ENCODE data around the gene TMEM255B. TPM values are rescaled to one million over a fixed set of nuclear protein-coding genes. Genes with fewer than 3 reads are reported as not detected.
"Not testable (repeated sequence)": the region's sequence is repeated elsewhere in the genome, so short reads cannot be mapped to it uniquely, and the experiment has no call there.

The TMEM255B gene
- total RNA-seq, 1 donor from 2014 or later: 0.26 TPM

- H3K27me3 ChIP-seq: no peaks in the 10 kb centered on the region
- peaks cover 2% of the 10 kb centered on the region for H3K9me3 Mint-ChIP-seq
- no peak overlapping the region for H3K9ac ChIP-seq
- H3K4me3 ChIP-seq: no peak overlapping the region
- H3K36me3 Mint-ChIP-seq: no peaks in the 10 kb centered on the region
- no peak overlapping the region for H2AFZ ChIP-seq (replicated peaks)
- H3K9me3 ChIP-seq (ENCODE audit: low read depth): no peaks in the 10 kb centered on the region
- no peak overlapping the region for H3K4me3 Mint-ChIP-seq
- no peak overlapping the region for H3K27ac ChIP-seq
- no peak for TF ChIP-seq CTCF (IDR thresholded peaks at IDR 0.05)
- TF ChIP-seq EZH2phosphoT487 (IDR thresholded peaks at IDR 0.05): no peak
- TF ChIP-seq EZH2 (IDR thresholded peaks at IDR 0.05): no peak
- no peaks in the 10 kb centered on the region for H3K79me2 ChIP-seq (ENCODE audit: low read depth)
- no peaks in the 10 kb centered on the region for H4K20me1 ChIP-seq (ENCODE audit: low read depth)
- H3K27ac Mint-ChIP-seq: no peak overlapping the region
- no peak overlapping the region for H3K4me2 ChIP-seq
- no peaks in the 10 kb centered on the region for H3K4me1 ChIP-seq
- no peaks in the 10 kb centered on the region for H3K4me1 Mint-ChIP-seq
- no peaks in the 10 kb centered on the region for H3K27me3 Mint-ChIP-seq (ENCODE audit: insufficient read depth, low read depth)
- H3F3A ChIP-seq (ENCODE audit: low read depth): no peaks in the 10 kb centered on the region
- no peaks in the 10 kb centered on the region for H3K36me3 ChIP-seq
- no peak for DNase-seq (ENCODE audit: low spot score)
Observed at GRCh38 chr13:113788413-113789135, 29.5 kb downstream of the TMEM255B start.

GRCh38 chr13:113789167-113789566, 30.1 kb downstream of the TMEM255B start:
- Histone ChIP-seq H3K4me3 (no peak overlapping the region), H3K4me2 (no peak overlapping the region), H2AFZ (replicated peaks) (no peak overlapping the region), H3K36me3 (no peaks in the 10 kb centered on the region), H3K9ac (no peak overlapping the region), H3K27me3 (no peaks in the 10 kb centered on the region), H3K27ac (no peak overlapping the region), H3F3A (ENCODE audit: low read depth) (no peaks in the 10 kb centered on the region), H3K4me1 (no peaks in the 10 kb centered on the region), H3K9me3 (ENCODE audit: low read depth) (no peaks in the 10 kb centered on the region), H4K20me1 (ENCODE audit: low read depth) (no peaks in the 10 kb centered on the region), H3K79me2 (ENCODE audit: low read depth) (no peaks in the 10 kb centered on the region)
- Mint-ChIP-seq H3K9me3 (peaks cover 2% of the 10 kb centered on the region), H3K27ac (no peak overlapping the region), H3K4me3 (no peak overlapping the region), H3K27me3 (ENCODE audit: insufficient read depth, low read depth) (no peaks in the 10 kb centered on the region), H3K4me1 (no peaks in the 10 kb centered on the region), H3K36me3 (no peaks in the 10 kb centered on the region)
- TF ChIP-seq EZH2phosphoT487 (IDR thresholded peaks at IDR 0.05): no peak
- no peak for TF ChIP-seq EZH2 (IDR thresholded peaks at IDR 0.05)
- TF ChIP-seq CTCF (IDR thresholded peaks at IDR 0.05): no peak
- DNase-seq (ENCODE audit: low spot score): no peak

GRCh38 chr13:113789931-113790330, 30.9 kb downstream of the TMEM255B start:
- not testable (repeated sequence) for H3K27ac ChIP-seq; H3K4me1 Mint-ChIP-seq; H4K20me1 ChIP-seq (ENCODE audit: low read depth); H3K27me3 ChIP-seq; H3K36me3 ChIP-seq; H3K4me3 Mint-ChIP-seq; H3K4me3 ChIP-seq; H2AFZ ChIP-seq (replicated peaks); H3K4me2 ChIP-seq; H3K27me3 Mint-ChIP-seq (ENCODE audit: insufficient read depth, low read depth); H3K79me2 ChIP-seq (ENCODE audit: low read depth); H3F3A ChIP-seq (ENCODE audit: low read depth); H3K9ac ChIP-seq; H3K9me3 Mint-ChIP-seq; H3K4me1 ChIP-seq; H3K27ac Mint-ChIP-seq; H3K36me3 Mint-ChIP-seq; DNase-seq (ENCODE audit: low spot score); H3K9me3 ChIP-seq (ENCODE audit: low read depth)

- DNase-seq (ENCODE audit: low spot score): no peak
- Histone ChIP-seq H3K4me1 (no peaks in the 10 kb centered on the region), H3K9ac (no peak overlapping the region), H3K9me3 (ENCODE audit: low read depth) (no peaks in the 10 kb centered on the region), H3K4me3 (no peak overlapping the region), H3F3A (ENCODE audit: low read depth) (no peaks in the 10 kb centered on the region), H3K36me3 (no peaks in the 10 kb centered on the region), H2AFZ (replicated peaks) (no peak overlapping the region), H3K27ac (no peak overlapping the region), H3K4me2 (no peak overlapping the region), H3K79me2 (ENCODE audit: low read depth) (no peaks in the 10 kb centered on the region), H3K27me3 (no peaks in the 10 kb centered on the region), H4K20me1 (ENCODE audit: low read depth) (no peaks in the 10 kb centered on the region)
- H3K27me3 Mint-ChIP-seq (ENCODE audit: insufficient read depth, low read depth): no peaks in the 10 kb centered on the region
- peaks cover 2% of the 10 kb centered on the region for H3K9me3 Mint-ChIP-seq
- H3K4me1 Mint-ChIP-seq: no peaks in the 10 kb centered on the region
- H3K4me3 Mint-ChIP-seq: no peak overlapping the region
- H3K27ac Mint-ChIP-seq: no peak overlapping the region
- no peaks in the 10 kb centered on the region for H3K36me3 Mint-ChIP-seq
- TF ChIP-seq EZH2 (IDR thresholded peaks at IDR 0.05) (no peak), CTCF (IDR thresholded peaks at IDR 0.05) (no peak), EZH2phosphoT487 (IDR thresholded peaks at IDR 0.05) (no peak)
Observed at GRCh38 chr13:113791226-113791625, 32.2 kb downstream of the TMEM255B start.

All from neural progenitor cell (in vitro differentiated cells).